Measurements from ENCODE around the gene SRGAP3.

DNA sequence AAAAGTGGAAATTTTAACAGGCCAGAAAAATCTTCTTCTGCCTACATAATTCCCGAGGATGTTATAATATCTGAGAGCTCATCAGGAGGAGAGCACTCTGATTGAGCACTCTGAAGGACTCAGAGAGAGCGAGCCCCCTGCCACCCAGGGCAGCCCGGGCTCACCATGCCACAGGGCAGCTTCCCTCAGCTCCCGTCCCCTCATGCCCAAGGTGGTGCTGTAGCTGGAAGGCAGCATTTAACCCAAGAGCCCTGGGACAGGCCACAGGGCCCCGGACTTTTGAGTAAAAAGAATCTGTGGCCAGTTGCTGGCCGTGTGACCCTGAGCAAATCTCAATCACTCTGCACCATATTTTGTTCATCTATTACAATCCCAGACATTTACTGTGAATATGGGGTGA, 262.7 kb downstream of the SRGAP3 start:
- TF ChIP-seq POLR2AphosphoS5 (IDR thresholded peaks at IDR 0.05; ENCODE audit: low read depth, low read length) (no peak), POLR2A (IDR thresholded peaks at IDR 0.05; ENCODE audit: low read depth, low read length) (no peak), TAF1 (IDR thresholded peaks at IDR 0.05; ENCODE audit: borderline replicate concordance, low read depth, low read length) (no peak)
